GM18526 (cell line): ENCODE data around the gene FLII.
A peak's percentile ranks its signal among the peaks of the same experiment; 100 is the strongest.

ENCODE experiments used
- POLR2A ChIP-seq: IDR thresholded peaks from 3 replicates; pipeline ENCODE4 v1.6.1; 2011; ENCODE audit not compliant: insufficient read length; ENCODE audit errors: extremely low read depth

The FLII gene

DNA sequence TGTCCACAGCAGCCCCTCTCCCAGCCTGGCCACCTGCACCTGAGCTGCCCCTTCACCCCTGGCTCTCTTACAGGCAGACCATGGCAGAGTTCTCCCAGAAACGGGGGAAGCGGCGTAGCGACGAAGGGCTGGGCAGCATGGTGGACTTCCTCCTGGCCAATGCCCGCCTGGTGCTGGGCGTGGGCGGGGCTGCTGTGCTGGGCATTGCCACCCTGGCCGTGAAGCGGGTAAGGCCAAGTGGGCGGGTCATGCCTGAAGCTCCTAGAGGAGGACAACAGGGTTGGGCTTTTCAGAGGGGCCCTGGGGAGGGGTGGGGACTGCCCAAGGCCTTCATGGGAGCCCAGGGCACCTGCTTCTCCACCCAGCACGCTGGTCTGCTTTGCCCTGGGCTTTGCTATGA, 4.1 kb upstream of the FLII start:
- no peak for TF ChIP-seq POLR2A

DNA sequence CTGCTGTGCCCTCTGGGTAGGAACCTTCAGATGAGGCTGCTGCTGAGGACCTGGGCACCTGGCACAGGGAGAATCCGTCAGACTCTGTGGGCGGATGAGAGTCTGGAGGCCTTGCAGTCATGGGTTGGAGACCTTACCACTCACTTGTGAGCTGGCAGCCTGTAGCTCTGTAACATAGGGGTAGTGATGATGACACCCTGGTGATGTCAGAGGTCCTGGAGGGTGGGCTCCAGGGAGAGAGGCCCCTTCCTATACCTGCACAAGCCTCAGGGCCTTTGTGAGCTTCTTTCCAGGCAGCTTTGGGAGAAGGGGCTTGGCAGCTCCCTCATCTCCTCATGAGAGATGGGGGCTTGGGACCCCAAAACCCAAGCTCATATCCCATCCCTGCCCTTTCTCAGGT, 3.6 kb upstream of the FLII start:
- TF ChIP-seq POLR2A: no peak

DNA sequence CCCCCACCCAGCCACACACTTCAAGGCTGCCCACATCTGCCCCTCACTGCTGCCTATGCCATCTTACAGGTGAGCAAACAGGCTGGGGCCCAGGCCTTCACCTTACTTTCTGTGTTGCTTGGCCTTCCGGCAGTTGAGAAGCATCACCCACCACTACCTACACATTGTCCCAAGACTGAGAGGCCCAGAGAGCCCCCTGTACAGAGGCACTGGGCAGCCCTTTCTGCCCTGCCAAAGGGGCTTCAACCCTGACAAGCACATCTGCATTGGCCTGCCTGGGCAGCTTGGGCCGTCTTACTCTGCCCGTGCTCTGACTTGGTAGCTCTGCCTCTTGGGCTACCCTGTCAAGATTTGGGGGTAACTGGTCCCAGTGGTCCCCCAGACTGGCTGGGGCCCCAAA, 3.1 kb upstream of the FLII start:
- no peak for TF ChIP-seq POLR2A

DNA sequence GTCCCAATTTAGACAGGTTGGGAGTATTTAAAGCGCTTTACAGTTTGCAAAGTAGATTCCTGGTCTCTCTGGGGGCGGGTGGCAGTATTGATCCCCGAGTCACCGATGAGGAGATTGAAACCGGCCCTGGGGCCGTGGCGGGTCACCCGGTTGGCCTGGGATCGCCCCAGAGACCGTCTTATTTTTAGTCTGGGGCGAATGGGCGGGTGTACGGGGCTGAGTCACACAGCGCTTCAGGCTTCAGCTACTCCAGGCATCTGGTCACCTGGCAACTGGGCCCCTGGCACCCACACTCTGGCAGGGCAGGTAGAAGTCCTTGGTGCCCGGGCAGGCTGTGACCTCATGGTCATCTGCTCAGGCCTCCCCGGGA, 2.6 kb upstream of the FLII start:
- TF ChIP-seq POLR2A: no peak

DNA sequence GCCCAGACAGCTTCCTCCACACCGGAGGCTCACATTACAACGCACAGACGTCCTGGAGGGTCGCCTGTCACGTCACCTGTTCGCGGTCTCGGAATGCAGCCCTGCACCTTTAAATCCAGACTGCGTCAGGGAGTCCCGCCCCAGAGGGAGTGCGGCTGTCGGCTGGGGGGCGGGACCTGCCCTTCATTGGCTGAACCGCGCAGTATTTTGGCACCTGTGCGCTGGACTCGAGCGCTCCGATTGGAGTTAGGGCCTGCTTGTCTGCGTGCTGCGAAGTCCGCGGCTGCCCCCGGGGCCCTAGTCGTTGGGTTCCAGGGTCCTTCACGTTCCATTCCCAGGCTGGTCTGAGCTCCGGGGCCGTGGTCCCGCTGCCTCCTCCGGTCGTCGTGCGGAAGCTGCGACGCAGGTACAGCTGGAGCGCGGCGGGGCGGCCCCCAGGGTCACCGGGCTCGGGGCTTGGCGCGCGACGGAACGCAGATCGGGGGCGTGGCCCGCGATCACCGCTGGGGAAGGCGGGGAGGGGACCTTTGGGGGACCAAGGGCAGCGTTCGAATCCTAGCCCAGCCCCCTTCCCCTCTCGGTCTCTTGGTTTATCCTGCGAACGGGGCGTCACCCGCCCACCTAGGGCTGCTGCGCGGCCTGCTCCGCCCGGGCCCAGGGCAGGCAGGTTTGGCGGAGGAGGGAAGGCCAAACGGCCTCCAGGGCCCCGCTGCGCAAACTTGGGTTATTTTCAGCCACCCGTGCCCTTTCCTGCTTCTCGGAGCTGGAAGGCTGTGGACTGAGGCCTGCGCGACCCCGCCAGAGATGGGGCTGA, 2.0 kb upstream of the FLII start, which contains the start of gene MIEF2:
TSS of gene MIEF2 (plus strand) at position 331 of the 814 bp plus-strand sequence. CDS start 2,059 bp downstream, outside the sequence.
- peak; percentile 35 for TF ChIP-seq POLR2A

DNA sequence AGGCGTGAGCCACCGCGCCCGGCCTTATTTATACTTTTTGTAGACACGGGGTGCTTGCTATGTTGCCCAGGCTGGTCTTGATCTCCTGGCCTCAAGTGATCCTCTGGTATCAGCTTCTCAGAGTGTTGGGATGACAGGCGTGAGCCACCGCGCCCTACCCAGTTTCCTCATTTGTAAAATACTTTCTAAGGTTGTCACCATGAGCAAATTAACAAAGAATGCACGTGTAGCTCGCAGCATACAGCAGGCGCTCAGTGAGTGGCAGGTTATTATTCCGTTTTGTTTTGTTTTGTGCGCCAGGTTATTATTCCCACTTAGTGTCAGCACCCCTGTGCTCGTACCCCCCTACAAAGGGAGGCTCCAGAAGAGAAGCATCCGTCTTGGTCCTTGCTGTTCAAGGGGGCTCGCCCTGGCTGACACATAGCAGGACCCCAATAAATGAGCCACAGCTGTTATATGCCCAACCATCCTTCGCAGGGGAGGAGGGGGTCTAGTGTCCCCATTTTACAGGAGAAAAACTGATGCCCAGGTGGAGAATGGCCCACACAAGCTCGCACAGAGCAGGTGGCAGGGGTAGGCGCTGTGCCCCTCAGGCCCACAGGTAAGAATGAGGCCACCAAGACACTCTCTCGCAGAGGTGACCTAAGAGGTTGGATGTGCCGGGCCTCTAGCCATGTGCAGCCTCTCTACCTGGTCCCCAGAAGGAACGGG, 1.2 kb upstream of the FLII start:
- no peak for TF ChIP-seq POLR2A

DNA sequence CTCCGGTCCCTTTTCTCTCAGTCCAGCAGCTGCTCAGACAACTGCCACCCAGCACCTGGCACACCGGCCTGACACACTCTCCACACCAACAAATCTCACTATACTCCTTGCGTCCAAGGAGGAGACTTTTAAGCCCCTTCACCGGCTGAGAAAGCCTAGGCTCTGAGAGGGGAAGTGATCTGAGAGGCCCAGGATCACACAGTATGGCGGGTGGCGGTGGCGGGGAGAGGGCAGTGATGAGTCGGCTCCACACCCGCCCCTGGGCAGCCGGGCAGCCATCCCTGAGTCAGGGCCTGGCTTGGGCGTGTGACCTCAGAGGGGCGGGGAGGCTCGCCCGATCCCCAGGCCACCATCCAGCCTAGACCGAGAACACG, 569 bp downstream of the FLII start:
- TF ChIP-seq POLR2A: peak; percentile 38

DNA sequence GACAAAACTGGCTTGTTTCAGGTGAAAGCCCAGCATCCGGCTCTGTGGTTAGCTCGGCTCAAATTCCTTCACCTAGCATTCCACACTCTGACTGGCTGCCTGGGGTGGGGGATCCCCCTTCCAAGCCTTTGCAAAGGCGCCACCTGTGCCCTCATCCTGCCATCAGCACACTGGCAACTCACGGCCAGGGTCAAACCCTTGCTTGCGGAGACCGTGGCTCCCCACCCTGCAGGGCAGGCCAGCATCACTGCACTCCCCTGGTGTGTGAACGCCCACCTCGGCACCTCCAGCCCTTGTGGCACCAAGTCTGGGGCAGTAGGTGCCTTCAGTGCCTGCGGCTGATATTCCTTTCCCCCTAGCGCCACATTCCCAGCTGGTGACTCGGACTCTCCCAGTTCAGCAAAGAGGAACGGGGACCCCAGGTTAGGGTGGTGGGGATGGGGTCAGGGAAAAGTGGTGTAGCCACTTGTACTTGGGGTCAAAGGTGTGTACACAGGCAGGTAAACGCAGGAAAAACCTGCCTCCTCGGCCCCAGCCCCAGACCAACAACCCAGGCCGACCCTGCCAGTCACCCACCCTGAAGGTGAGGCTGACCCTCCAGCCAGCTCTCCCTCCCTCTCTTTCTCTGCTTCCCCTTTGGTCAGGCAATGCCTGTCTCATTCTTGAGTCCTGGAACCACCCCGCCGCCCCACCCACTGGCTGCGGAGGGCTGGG, 1.1 kb downstream of the FLII start:
- no peak for TF ChIP-seq POLR2A

DNA sequence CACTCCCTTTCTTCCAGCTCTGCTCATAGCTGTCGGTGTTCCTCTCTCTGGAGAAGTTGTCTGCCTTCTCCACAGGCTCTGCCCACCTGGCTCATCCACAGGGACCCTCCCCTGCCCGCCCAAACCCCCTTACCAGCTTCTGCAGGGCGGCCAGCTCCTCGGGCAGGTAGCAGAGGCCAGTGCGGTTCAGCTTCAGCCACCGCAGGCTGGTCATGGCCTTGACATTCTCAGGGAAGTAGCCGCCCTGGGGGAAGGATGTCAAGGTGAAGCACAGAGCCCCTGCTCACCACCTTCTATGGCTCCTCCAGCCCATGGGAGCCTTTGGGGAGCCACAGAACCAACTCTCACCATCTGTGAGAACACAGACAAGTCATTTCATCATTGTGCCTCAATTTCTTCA, 1.8 kb downstream of the FLII start:
- TF ChIP-seq POLR2A: no peak

DNA sequence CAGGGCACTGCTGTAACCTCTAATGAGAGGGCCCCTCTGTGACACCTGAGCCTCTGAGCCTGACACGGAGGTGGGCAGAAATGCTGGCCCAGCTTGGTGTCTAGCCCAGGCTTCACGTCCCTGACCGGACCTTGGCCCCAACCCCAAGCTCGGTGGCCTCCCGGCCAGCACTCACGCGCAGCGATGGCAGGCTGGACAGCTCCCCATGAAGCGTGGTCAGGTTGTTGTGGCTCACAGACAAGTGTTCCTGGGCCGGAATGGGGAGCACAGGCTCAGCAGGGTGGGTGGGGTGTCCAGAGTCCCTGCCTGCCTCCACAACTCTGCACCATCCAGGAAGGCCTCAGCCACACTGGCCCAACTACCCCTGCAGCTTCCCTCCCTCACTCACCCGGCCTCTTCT, 2.2 kb downstream of the FLII start:
- TF ChIP-seq POLR2A: no peak

DNA sequence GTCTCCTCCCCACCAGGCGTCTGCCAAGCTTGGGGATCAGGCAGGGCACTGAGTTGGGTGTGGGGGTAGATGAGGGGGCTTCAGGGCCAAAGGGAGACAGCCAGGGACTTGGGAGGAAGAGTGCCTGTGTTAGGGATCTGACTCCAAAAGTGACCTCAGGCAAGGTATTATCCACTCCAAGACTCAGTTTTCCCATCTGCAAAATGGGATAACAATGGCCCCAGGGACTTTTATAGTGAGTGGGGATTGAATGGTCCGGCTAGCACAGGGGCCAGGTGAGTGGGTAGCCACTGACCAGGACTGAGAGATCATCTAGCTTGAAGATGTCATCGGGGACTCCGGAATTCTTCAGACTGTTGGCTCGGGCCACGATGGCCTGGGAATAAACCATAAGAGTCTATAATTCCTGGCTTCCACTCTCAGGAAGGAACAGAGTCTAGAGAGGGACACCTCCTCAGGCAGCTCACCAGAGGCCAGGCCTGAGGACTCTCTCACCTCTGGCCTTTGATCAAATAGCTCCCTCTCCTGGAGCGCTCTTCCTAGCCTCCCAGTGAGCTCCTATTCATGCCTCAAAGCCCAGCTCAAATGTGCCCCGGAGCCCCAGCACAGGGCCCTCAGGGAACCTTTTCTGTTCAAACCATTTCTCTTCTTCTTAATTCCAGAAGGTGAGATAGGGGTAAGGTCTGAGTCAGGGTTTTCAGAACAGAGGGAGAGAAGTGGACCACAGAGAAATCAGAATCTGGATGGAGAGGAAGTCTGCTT, 3.5 kb downstream of the FLII start:
- no peak for TF ChIP-seq POLR2A

DNA sequence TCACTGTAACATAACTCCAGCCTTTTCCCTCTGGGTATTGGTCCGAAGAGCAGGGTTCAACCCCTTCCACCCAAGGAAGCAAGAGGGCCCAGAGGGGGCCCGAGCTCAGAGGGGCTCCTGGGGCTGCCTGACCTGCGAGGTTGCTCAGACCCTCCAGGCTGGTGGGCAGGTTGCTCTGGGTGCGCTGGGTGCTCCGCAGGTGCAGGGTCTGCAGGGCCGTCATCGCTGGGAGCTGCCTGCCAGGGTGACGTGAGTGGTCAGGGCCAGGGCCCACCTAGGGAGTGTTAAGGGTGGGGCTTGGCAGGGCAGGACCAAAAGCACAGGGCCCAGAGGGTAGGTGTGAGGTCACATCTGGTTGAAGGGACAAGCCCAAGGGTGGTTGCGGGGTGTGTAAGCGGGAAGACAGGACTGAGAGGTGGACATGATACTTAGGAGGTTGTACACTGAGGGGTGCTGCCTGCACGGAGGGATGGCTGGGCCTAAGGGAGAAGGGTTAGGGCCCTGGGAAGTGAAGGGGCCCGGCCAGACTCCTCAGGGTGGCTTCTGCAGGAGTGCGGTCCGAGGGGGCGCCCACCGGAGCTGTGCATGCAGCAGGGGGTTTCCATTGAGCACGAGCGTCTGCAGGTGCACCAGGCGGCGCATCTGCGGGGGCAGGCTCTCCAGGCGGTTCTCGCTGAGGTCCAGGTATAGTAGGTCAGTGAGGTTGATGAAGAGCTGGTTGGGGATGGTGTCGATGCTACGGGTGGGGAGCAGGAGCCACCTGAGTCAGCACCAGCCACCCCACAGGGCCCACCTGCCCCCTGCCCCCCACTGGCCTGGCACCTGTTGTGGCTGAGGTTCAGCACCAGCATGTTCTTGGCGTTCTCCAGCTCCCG, 4.4 kb downstream of the FLII start:
- TF ChIP-seq POLR2A: no peak

DNA sequence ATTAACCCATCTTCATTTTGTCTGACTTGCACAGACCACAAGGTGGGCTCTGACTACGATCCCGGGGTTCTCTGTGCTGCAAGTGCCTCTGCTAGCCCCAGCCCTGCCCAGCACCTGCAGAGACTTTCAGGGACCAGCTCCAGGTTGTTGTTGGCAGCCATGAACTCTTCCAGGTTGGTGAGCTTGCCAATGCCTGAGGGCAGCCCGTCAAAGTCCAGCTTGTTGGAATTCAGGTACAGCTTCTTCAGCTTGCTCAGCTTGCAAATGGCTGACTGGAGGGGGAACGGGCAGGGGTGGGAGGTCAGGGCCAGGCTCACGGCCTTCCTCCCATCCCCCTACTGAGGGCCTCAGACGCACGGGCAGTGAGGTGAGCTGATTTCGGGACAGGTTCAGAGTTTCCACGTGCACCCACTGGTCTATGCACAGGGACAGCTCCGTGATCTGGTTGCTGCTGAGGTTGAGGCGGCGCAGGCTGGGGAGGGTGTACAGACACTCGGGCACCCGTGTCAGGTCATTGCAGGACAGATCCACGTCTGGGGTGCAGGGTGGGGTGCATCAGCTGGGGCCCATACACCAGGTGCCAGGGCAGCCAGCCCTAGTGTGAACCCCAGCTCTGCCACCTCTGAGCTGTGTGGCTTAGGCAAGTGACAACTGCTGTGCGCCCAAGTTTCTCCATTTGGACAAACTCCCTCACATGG, 5.2 kb downstream of the FLII start:
- no peak for TF ChIP-seq POLR2A

DNA sequence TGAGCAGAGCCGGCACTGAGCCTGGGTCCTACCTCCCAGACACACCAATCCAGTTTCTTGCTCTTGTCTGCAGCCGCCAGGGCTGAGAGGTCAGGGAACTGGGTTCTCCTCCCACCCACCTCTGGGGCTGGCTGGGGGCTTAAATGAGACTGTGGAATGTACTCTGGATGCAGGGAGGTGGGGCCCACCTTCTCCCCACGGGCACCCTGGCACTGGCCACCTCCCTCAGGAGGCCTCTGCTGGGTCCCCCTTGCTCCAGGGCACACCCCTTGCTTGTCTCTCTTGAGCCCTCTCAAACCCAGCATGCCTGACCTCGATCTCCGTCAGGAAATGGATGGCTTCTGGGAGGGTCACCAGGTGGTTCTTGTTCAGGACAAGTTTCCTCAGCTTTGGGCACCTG, 6.4 kb downstream of the FLII start:
- no peak for TF ChIP-seq POLR2A

DNA sequence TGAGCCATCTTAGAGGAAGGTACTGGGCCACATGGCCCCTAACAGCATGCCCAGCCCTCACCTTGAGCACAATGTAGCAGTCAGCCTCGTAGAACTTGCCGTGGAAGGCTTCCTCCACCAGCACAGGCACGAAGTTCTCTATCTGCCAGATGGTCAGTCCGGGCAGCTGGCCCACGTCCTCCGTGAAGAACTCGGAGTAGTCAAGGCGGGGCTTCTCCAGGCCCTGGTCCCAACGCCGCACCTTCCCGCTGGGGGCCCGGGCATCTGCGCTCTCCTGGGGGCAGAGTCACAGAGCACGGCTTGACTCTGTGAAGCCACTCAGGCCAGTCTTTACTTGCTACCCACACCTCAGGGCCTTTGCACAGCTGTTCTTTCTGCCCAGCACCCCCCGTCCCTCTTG, 7.3 kb downstream of the FLII start:
- TF ChIP-seq POLR2A: no peak
